HG03139 (cell line): ENCODE results near the gene SLC4A8.

ENCODE experiments used
- ATAC-seq: cut with Tn5 transposase; IDR thresholded peaks from one replicate; pipeline ENCODE4 v1.9.1; 2021; ENCODE audit not compliant: unreplicated experiment

SLC4A8 gene

GRCh38 chr12:51524386-51524901, 99.8 kb downstream of the SLC4A8 start:
- no peak for ATAC-seq

GRCh38 chr12:51525518-51525917, 100.9 kb downstream of the SLC4A8 start:
- no peak for ATAC-seq

- no peak for ATAC-seq
These were observed 103.3 kb downstream of the SLC4A8 start for GRCh38 chr12:51527966-51528365.

GRCh38 chr12:51528852-51529650, 104.4 kb downstream of the SLC4A8 start:
- no peak for ATAC-seq

- ATAC-seq = no peak
These were observed 105.0 kb downstream of the SLC4A8 start for GRCh38 chr12:51529651-51529970.

GRCh38 chr12:51530208-51530607, 105.6 kb downstream of the SLC4A8 start:
- no peak for ATAC-seq

GRCh38 chr12:51531284-51531977, 106.8 kb downstream of the SLC4A8 start:
- no peak for ATAC-seq

GRCh38 chr12:51531978-51532497, 107.4 kb downstream of the SLC4A8 start:
- peak; percentile 68 for ATAC-seq

GRCh38 chr12:51533799-51534198, 109.2 kb downstream of the SLC4A8 start:
- no peak for ATAC-seq

- no peak for ATAC-seq
These were observed 109.8 kb downstream of the SLC4A8 start for GRCh38 chr12:51534216-51535074.

- no peak for ATAC-seq
These were observed 111.5 kb downstream of the SLC4A8 start for GRCh38 chr12:51536159-51536558.

GRCh38 chr12:51538149-51538548, 113.5 kb downstream of the SLC4A8 start:
- ATAC-seq = no peak

- no peak for ATAC-seq
These were observed 114.0 kb downstream of the SLC4A8 start for GRCh38 chr12:51538599-51538998.

GRCh38 chr12:51540996-51541395, 116.4 kb downstream of the SLC4A8 start:
- ATAC-seq = no peak

GRCh38 chr12:51546097-51546496, 121.5 kb downstream of the SLC4A8 start:
- ATAC-seq = no peak

- no peak for ATAC-seq
These were observed 123.0 kb downstream of the SLC4A8 start for GRCh38 chr12:51547606-51548005.

- ATAC-seq = no peak
These were observed 123.6 kb downstream of the SLC4A8 start for GRCh38 chr12:51548241-51548640.

- ATAC-seq = no peak
These were observed 125.0 kb downstream of the SLC4A8 start for GRCh38 chr12:51549637-51550036.
